SK-N-SH treated with all-trans-retinoic acid at 6 μM for 48 hours (cell line): ENCODE data around the gene HDGFL2.

Experiments used
- ATAC-seq: fragments of 200-7000 bp; cut with Tn5 transposase; 3 replicates; pipeline ENCODE4 v1.9.1; 2020; ENCODE audit warnings: mild to moderate bottlenecking, moderate library complexity
- ARNTL ChIP-seq: fragments of 450-650 bp; formaldehyde crosslinking; IDR thresholded peaks from 2 replicates; pipeline ENCODE4 v1.5.0; 2020; ENCODE audit warnings: low read depth, mild to moderate bottlenecking, moderate library complexity, borderline replicate concordance
- CREB5 ChIP-seq: fragments of 250-450 bp; sonication (Bioruptor Pico); IDR thresholded peaks from 2 replicates; pipeline ENCODE4 v1.5.1; 2020; ENCODE audit warnings: low read depth, mild to moderate bottlenecking, moderate library complexity
- CSDC2 ChIP-seq: fragments of 250-450 bp; sonication (Bioruptor Pico); IDR thresholded peaks from 2 replicates; pipeline ENCODE4 v1.5.0; 2020; ENCODE audit warnings: mild to moderate bottlenecking, moderate library complexity
- ESRRG ChIP-seq: fragments of 250-450 bp; sonication (Bioruptor Pico); IDR thresholded peaks from 2 replicates; pipeline ENCODE4 v1.6.1; 2021; ENCODE audit warnings: mild to moderate bottlenecking
- ISL1 ChIP-seq: fragments of 250-450 bp; sonication (Bioruptor Pico); IDR thresholded peaks from 2 replicates; pipeline ENCODE4 v2.1.2; 2022; ENCODE audit warnings: mild to moderate bottlenecking, moderate library complexity
- POU6F1 ChIP-seq: fragments of 250-450 bp; sonication (Bioruptor Pico); IDR thresholded peaks from 2 replicates; pipeline ENCODE4 v1.8.0; 2021; ENCODE audit warnings: low read depth, mild to moderate bottlenecking, moderate library complexity, borderline replicate concordance
- RARB ChIP-seq: fragments of 250-450 bp; sonication (Bioruptor Pico); IDR thresholded peaks from 2 replicates; pipeline ENCODE4 v1.8.0; 2021; ENCODE audit warnings: mild to moderate bottlenecking, moderate library complexity
- SNAI2 ChIP-seq: fragments of 250-450 bp; sonication (Bioruptor Pico); IDR thresholded peaks from 2 replicates; pipeline ENCODE4 v1.5.0; 2020; ENCODE audit warnings: mild to moderate bottlenecking, moderate library complexity
- TCF4 ChIP-seq: fragments of 250-450 bp; sonication (Bioruptor Pico); IDR thresholded peaks from 2 replicates; pipeline ENCODE4 v1.8.0; 2021; ENCODE audit warnings: mild to moderate bottlenecking, moderate library complexity, borderline replicate concordance
- TOX ChIP-seq: fragments of 250-450 bp; sonication (Bioruptor Pico); IDR thresholded peaks from 2 replicates; pipeline ENCODE4 v1.8.0; 2021; ENCODE audit warnings: mild to moderate bottlenecking, moderate library complexity, borderline replicate concordance
- ZC3H10 ChIP-seq: fragments of 250-450 bp; sonication (Bioruptor Pico); IDR thresholded peaks from 2 replicates; pipeline ENCODE4 v1.5.1; 2021; ENCODE audit warnings: mild to moderate bottlenecking, moderate library complexity
- ZFP3 ChIP-seq: fragments of 250-450 bp; sonication (Bioruptor Pico); IDR thresholded peaks from 2 replicates; pipeline ENCODE4 v1.5.0; 2020; ENCODE audit warnings: mild to moderate bottlenecking, moderate library complexity
- ZFP30 ChIP-seq: fragments of 450-650 bp; formaldehyde crosslinking; IDR thresholded peaks from 2 replicates; pipeline ENCODE4 v1.5.0; 2022; ENCODE audit warnings: mild to moderate bottlenecking, moderate library complexity
- ZNF565 ChIP-seq: fragments of 450-650 bp; formaldehyde crosslinking; conservative IDR thresholded peaks from 2 replicates; pipeline ENCODE4 v1.5.0; 2020; ENCODE audit warnings: low read depth, mild to moderate bottlenecking, moderate library complexity
- ZNF70 ChIP-seq: fragments of 450-650 bp; formaldehyde crosslinking; IDR thresholded peaks from 2 replicates; pipeline ENCODE4 v1.5.0; 2020; ENCODE audit warnings: mild to moderate bottlenecking, moderate library complexity
- ZNF8 ChIP-seq: fragments of 450-650 bp; formaldehyde crosslinking; IDR thresholded peaks from 2 replicates; pipeline ENCODE4 v1.5.0; 2020; ENCODE audit warnings: mild to moderate bottlenecking, moderate library complexity
- TF ChIP-seq, protein P1 (sequence below): fragments of 250-450 bp; sonication (Bioruptor Pico); IDR thresholded peaks from 2 replicates; pipeline ENCODE4 v1.8.0; 2020; ENCODE audit warnings: mild to moderate bottlenecking, moderate library complexity, borderline replicate concordance
- TF ChIP-seq, protein P2 (sequence below): fragments of 250-450 bp; sonication (Bioruptor Pico); IDR thresholded peaks from 2 replicates; pipeline ENCODE4 v1.5.1; 2021; ENCODE audit warnings: mild to moderate bottlenecking, moderate library complexity

Gene HDGFL2

DNA sequence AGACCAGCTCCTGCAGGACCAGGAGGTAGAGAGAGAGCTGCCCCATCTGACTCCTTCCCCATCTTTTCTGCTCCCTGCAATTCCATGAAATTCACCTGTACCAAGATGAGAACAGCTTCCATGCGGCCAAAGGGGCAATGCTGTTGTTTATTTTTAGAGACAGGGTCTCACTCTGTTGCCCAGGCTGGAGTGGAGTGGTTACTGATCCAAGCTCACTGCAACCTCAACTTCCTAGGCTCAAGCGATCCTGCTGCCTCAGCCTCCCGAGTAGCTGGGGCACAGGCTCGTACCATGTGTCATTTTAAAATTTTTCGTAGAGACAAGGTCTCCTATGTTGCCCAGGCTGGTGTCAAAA lies 49.8 kb downstream of the HDGFL2 start (continued):
- no peak for TF ChIP-seq TCF4 (CRISPR knock-in tag)

GRCh38 chr19:4522291-4523002 lies 50.4 kb downstream of the HDGFL2 start:
- no peak for TF ChIP-seq ISL1 (CRISPR knock-in tag)
- TF ChIP-seq ZC3H10 (CRISPR knock-in tag), result no peak
- no peak for TF ChIP-seq RARB (CRISPR knock-in tag)
- TF ChIP-seq CREB5, result no peak
- TF ChIP-seq SNAI2, result no peak
- no peak for TF ChIP-seq ZNF565 (CRISPR knock-in tag)
- TF ChIP-seq POU6F1 (CRISPR knock-in tag), result no peak
- no peak for TF ChIP-seq ARNTL (CRISPR knock-in tag)
- TF ChIP-seq TOX, result no peak
- TF ChIP-seq CSDC2 (CRISPR knock-in tag), result no peak
- no peak for TF ChIP-seq ZNF70 (CRISPR knock-in tag)
- TF ChIP-seq ZNF8 (CRISPR knock-in tag), result no peak
- no peak for ATAC-seq

DNA sequence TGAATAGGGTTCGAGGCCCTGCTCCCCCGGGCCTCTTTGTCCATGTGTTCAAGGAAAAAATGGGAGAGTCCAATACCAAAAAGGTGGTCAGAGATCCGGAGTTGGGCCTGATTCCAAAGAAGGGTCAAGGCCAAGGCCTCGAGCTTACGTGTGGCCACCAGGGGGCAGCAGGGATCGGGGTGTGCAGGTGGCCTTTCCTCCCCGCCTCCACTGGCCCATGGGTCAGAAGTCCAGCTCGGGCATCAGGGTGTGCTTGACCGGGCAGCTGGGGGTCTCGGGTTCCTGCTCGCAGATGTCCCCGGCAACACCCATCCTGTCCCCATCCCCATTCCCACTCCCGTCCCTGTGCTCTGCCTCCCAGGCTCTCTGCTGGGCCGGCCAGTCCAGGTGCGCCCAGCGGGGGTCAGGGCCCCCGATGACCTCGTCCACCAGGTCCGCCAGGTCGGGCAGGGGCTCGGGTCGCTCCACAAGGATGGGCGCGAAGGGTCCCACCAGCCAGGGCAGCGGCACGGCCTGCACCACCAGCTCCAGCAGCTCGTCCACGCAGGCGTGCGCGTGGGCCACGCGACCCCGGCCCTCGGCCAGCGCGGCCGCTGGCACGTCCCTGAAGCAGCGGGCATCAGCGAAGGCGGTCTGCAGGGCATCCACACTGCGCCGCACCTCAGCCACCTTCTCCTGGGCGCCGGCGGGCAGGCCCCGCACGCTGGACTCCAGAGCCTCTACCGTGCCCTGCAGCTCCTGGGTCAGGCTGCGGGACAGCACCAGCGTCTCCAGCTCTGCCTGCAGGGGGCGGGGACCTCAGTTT lies 51.4 kb downstream of the HDGFL2 start:
- ATAC-seq, result peak; percentile 52
- TF ChIP-seq ZFP30 (CRISPR knock-in tag), result no peak
- no peak for TF ChIP-seq ZNF565 (CRISPR knock-in tag)
- no peak for TF ChIP-seq CREB5
- TF ChIP-seq, protein P1, sequence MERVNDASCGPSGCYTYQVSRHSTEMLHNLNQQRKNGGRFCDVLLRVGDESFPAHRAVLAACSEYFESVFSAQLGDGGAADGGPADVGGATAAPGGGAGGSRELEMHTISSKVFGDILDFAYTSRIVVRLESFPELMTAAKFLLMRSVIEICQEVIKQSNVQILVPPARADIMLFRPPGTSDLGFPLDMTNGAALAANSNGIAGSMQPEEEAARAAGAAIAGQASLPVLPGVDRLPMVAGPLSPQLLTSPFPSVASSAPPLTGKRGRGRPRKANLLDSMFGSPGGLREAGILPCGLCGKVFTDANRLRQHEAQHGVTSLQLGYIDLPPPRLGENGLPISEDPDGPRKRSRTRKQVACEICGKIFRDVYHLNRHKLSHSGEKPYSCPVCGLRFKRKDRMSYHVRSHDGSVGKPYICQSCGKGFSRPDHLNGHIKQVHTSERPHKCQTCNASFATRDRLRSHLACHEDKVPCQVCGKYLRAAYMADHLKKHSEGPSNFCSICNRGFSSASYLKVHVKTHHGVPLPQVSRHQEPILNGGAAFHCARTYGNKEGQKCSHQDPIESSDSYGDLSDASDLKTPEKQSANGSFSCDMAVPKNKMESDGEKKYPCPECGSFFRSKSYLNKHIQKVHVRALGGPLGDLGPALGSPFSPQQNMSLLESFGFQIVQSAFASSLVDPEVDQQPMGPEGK, result no peak
- no peak for TF ChIP-seq TOX
- TF ChIP-seq, all 23 proteins: peak for 0

DNA sequence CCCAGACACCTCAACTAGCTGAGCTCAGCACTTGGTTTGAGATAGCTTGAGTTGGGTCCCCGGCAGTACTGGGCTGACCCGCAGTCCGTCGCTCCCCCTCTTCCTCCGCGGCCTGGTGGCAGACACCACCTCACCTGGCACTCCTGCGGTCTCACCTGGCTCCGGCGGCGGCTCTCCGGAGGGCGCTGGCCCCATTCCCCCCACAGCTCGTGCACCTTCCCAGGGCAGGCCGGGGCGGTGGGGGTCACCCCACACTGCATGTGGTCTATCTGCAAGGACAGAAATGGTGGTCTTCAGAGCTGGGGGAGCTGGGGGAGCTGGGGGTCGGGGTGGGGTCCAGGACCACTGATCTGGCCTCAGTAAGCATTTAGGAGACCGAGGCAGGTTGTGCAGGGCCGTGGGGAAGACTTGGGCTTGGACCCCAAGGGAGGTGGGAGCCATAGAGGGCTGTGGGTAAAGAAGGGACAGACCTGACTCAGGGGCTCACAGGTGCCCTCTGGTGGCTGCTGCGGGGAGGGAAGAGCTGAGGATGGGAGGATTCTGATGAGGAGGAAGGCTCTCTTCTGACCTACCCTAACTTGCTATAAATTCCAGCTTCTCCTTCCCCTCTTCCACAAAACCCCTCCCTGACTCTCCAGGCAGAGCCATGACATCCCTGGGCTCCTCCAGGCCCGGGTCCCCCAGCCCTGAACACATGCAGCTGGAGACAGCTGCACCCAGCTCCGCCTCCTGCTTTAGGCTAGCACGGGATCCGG lies 52.9 kb downstream of the HDGFL2 start:
- peak; percentile 77 for ATAC-seq
- TF ChIP-seq RARB (CRISPR knock-in tag) (no peak), ZFP3 (CRISPR knock-in tag) (no peak), SNAI2 (no peak), CSDC2 (CRISPR knock-in tag) (no peak), ESRRG (CRISPR knock-in tag) (no peak)
- TF ChIP-seq, protein P2, sequence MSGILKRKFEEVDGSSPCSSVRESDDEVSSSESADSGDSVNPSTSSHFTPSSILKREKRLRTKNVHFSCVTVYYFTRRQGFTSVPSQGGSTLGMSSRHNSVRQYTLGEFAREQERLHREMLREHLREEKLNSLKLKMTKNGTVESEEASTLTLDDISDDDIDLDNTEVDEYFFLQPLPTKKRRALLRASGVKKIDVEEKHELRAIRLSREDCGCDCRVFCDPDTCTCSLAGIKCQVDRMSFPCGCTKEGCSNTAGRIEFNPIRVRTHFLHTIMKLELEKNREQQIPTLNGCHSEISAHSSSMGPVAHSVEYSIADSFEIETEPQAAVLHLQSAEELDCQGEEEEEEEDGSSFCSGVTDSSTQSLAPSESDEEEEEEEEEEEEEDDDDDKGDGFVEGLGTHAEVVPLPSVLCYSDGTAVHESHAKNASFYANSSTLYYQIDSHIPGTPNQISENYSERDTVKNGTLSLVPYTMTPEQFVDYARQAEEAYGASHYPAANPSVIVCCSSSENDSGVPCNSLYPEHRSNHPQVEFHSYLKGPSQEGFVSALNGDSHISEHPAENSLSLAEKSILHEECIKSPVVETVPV (CRISPR knock-in tag), result no peak
